LNCAP (cell line): ENCODE results near the gene RAMP1.

Experiments
- TF ChIP-seq, protein P1 (sequence below): fragments of 450-650 bp; IDR thresholded peaks from 2 replicates; pipeline ENCODE4 v1.5.1; 2017; ENCODE audit warnings: mild to moderate bottlenecking

RAMP1 gene

DNA sequence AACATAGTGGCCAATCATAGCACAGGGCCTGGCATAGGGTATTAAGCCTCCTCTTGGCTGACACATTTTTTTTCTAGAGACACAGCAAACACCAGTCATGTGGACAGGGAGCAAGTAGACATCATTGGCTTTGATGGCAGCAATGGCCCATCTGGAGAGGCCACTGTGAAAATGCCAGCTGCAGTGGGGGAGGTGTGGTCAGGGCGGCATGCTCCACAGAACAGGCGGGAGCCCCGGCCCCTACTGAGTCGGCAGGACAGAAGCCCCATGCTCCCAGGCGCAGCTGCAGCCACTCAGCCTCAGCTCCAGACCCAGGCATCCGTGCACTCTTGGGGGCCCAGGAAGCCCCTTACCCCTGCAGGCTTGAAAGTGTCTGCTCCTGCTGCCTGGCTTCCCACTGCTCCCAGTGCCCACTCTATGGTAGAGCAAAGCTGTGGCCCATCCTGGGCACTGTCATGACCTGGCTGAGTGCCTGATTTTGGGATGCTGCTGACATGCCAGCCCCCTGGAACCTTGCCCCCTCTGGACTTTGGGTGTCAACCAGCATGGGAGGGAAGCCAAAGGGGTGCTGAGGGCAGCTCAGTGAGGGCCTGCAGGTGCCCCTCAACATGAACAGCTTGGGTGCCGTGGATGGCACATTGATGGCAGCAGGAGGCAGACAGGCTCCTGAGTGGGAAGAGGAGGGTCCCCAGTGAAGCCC, 84.1 kb downstream of the RAMP1 start:
- TF ChIP-seq, protein P1, sequence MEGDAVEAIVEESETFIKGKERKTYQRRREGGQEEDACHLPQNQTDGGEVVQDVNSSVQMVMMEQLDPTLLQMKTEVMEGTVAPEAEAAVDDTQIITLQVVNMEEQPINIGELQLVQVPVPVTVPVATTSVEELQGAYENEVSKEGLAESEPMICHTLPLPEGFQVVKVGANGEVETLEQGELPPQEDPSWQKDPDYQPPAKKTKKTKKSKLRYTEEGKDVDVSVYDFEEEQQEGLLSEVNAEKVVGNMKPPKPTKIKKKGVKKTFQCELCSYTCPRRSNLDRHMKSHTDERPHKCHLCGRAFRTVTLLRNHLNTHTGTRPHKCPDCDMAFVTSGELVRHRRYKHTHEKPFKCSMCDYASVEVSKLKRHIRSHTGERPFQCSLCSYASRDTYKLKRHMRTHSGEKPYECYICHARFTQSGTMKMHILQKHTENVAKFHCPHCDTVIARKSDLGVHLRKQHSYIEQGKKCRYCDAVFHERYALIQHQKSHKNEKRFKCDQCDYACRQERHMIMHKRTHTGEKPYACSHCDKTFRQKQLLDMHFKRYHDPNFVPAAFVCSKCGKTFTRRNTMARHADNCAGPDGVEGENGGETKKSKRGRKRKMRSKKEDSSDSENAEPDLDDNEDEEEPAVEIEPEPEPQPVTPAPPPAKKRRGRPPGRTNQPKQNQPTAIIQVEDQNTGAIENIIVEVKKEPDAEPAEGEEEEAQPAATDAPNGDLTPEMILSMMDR = no peak

DNA sequence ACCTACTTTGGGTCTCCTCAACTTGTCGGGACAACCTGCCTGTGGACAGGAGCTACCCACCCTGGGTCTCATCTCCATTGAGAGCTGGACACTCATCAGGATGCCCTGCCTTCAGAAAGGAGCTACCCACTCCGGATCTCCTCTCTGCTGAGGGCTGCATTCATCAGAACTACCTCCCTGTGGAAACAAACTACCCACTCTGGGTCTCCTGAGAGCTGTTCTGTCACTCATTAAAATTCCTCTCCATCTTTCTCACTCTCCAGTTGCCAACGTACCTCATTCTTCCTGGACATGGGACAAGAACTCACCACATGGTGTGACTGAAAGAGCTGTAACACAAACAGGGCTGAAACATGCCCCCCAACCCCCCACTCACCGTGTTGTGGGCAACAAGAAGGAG, 84.9 kb downstream of the RAMP1 start:
- TF ChIP-seq, protein P1 = no peak

DNA sequence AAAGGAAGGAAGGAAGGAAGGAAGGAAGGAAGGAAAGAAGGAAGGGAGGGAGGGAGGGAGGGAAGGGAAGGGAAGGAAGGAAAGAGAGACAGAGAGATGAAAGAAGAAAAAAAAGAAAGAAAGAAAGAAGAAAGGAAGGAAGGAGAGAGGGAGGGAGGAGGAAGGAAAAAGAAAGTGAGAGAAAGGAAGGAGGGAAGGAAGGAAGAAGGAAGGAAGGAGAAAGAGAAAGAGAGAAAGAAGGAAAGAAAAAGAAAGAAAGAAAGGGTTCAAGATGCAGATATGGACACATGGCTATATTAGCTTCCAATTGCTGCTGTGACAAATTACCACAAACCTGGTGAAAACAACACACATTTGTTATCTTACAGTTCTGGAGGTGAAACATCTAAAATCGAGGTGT, 87.0 kb downstream of the RAMP1 start:
- TF ChIP-seq, protein P1 = no peak

DNA sequence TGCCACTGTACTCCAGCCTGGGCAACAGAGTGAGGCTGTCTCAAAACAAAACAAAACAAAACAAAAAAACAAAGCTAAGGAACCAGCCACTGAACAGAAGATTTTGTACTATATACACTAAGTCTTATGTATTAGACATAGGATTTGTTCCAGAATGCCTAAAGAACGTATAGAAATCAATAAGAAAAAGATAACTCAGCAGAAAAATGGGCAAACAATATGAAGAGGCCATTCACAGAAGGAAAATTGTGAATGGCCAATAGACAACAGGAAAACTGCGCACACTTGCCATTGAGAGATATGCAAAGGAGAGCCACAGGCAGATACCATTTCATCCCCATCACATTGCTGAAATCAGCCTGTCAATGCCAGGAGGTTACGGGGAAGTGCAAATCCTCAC, 92.5 kb downstream of the RAMP1 start:
- TF ChIP-seq, protein P1 = no peak

- TF ChIP-seq, protein P1 = no peak
These were observed 93.4 kb downstream of the RAMP1 start for GRCh38 chr2:237952851-237953250.

DNA sequence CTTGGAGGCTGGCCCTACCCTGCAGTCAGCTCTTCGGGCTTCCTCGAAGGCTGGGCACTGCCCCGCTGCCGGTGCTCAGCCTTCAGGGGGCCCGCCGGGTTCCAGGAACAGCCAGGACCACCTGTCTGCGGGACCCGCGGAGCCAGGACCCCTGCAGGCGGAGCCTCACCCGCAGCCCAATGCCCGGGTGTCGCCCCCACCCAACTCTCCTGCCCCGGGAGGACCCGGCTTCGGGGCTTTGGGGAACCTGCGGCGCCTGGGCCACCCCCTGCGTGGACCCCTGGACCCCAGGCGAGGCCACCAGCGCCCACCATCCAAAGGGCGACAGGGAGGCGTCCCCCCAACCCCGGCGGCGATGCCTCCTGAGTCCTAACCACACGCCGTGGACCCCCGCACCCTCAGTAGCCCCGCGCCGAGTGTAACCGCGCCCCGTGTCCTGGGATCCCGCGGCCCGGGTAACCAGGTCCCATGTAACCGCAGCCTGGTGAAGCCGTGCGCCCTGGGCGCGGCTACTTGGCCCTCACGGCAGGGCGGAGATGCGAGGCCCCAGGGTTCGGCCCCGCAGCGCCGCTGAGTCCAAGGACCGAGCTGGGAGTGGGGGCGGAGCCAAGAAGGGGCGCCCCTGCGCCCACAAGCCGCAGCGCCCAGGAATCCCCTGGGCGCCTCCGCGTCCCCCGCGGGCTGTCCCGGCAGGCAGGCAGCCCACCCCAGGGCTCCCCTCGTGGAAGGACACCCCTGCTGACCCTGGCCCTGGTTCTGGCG, 96.4 kb downstream of the RAMP1 start:
- TF ChIP-seq, protein P1 = no peak

GRCh38 chr2:237956402-237956736, 96.9 kb downstream of the RAMP1 start:
- TF ChIP-seq, protein P1 = no peak
